Loucy (cell line): ENCODE results near the gene MYO1A.
"Not testable (repeated sequence)": the region's sequence is repeated elsewhere in the genome, so short reads cannot be mapped to it uniquely, and the experiment has no call there.

Source experiments
- EZH2phosphoT487 ChIP-seq: fragments of 200-600 bp; IDR thresholded peaks from 2 replicates; pipeline ENCODE4 v1.6.1; 2018; ENCODE audit warnings: antibody characterized with exemption, mild to moderate bottlenecking, moderate library complexity, borderline replicate concordance
- TF ChIP-seq, protein P1 (sequence below): fragments of 200-600 bp; sonication (generic); conservative IDR thresholded peaks from 2 replicates; pipeline ENCODE4 v1.5.1; 2014; ENCODE audit warnings: mild to moderate bottlenecking, antibody characterized with exemption, low read length

DNA sequence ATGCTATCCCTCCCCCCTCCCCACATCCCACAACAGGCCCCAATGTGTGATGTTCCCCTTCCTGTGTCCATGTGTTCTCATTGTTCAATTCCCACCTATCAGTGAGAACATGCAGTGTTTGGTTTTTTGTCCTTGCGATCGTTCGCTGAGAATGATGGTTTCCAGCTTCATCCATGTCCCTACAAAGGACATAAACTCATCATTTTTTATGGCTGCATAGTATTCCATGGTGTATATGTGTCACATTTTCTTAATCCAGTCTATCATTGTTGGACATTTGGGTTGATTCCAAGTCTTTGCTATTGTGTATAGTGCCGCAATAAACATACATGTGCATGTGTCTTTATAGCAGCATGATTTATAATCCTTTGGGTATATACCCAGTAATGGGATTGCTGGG is 3.2 kb upstream of the MYO1A start:
- TF ChIP-seq, protein P1, sequence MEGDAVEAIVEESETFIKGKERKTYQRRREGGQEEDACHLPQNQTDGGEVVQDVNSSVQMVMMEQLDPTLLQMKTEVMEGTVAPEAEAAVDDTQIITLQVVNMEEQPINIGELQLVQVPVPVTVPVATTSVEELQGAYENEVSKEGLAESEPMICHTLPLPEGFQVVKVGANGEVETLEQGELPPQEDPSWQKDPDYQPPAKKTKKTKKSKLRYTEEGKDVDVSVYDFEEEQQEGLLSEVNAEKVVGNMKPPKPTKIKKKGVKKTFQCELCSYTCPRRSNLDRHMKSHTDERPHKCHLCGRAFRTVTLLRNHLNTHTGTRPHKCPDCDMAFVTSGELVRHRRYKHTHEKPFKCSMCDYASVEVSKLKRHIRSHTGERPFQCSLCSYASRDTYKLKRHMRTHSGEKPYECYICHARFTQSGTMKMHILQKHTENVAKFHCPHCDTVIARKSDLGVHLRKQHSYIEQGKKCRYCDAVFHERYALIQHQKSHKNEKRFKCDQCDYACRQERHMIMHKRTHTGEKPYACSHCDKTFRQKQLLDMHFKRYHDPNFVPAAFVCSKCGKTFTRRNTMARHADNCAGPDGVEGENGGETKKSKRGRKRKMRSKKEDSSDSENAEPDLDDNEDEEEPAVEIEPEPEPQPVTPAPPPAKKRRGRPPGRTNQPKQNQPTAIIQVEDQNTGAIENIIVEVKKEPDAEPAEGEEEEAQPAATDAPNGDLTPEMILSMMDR: not testable (repeated sequence)
- TF ChIP-seq EZH2phosphoT487: not testable (repeated sequence)
